Thymus (tissue), 11 donors: ENCODE results near the gene OR5B17. TPM values are rescaled to one million over a fixed set of nuclear protein-coding genes. Genes with fewer than 3 reads are reported as not detected.

Experiments used
- DNase-seq, 9 donors: peaks; one replicate each; pipeline ENCODE4 v3.0.0-alpha.2; 2013; ENCODE audit warnings: low spot score in 9 of 9, low read depth in 6 of 9, missing footprints in 1 of 9
- H3K27ac ChIP-seq, 2 donors: one replicate each; pipeline ENCODE4 v1.5.1; 2013; ENCODE audit warnings: control low read depth in 1 of 2, low read depth in 1 of 2, low read length in 1 of 2, mild to moderate bottlenecking in 1 of 2, moderate library complexity in 1 of 2
- H3K27me3 ChIP-seq, 2 donors: one replicate each; pipeline ENCODE4 v1.5.1; 2013; ENCODE audit warnings: low read length in 1 of 2; ENCODE audit not compliant: control insufficient read depth in 2 of 2, insufficient read depth in 1 of 2
- H3K36me3 ChIP-seq, 2 donors: one replicate each; pipeline ENCODE4 v1.5.1; 2013; ENCODE audit warnings: low read length in 1 of 2, mild to moderate bottlenecking in 1 of 2, moderate library complexity in 1 of 2; ENCODE audit not compliant: control insufficient read depth in 2 of 2, insufficient read depth in 2 of 2
- H3K4me1 ChIP-seq, 2 donors: one replicate each; pipeline ENCODE4 v1.5.1; 2013; ENCODE audit warnings: low read length in 2 of 2; ENCODE audit not compliant: control insufficient read depth in 2 of 2, insufficient read depth in 2 of 2
- H3K4me3 ChIP-seq, 2 donors: one replicate each; pipeline ENCODE4 v1.5.1; 2013; ENCODE audit warnings: low read length in 2 of 2, control low read depth in 1 of 2, mild to moderate bottlenecking in 1 of 2
- H3K9me3 ChIP-seq, 2 donors: one replicate each; pipeline ENCODE4 v1.5.1; 2013; ENCODE audit warnings: low read length in 1 of 2, mild to moderate bottlenecking in 1 of 2; ENCODE audit not compliant: control insufficient read depth in 2 of 2, insufficient read depth in 1 of 2
- WGBS: extraction: QIAGEN DNeasy Blood & Tissue Kit; methylation state at CpG from one replicate; pipeline ENCODE4 v1.1.7; 2013; 5-methylcytosine and 5-hydroxymethylcytosine counted together
- polyA plus RNA-seq: library from polyadenylated mRNA; stranded (reverse); fragments of 200-250 nt; gene quantifications from one replicate; pipeline ENCODE4 v1.2.3, GENCODE V29; 2013
- total RNA-seq: library from RNA; stranded (reverse); fragments of 120-200 nt; gene quantifications from one replicate; pipeline ENCODE4 v1.2.4, GENCODE V29; 2013
- donor health status: healthy.

OR5B17 gene
- total and polyA plus RNA-seq, 2 donors: not detected

DNA sequence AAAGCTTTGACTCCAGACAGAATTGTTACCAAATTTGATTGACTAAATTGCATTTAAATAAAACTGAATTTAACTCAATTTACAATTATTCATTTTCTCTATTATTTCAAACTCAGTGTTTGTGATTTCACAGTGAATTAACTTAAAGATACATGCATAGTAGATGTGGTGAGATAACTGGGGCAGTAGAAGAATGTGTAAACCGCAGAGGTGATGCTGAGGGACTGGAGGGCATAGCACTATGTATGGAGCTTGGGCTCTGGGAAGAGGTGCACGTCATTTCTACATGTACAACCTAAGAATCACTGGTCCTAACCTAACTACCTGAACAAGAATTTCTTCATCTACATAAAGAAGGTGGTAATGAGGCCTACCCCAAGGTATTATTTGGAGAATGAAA is 13.7 kb downstream of the OR5B17 start:
- H3K36me3 ChIP-seq: no peaks in the 10 kb centered on the region
- 47% methylated on average over 2 of the region's 2 CpGs for WGBS
- H3K27me3 ChIP-seq: no peaks in the 10 kb centered on the region
- H3K27ac ChIP-seq: no peak overlapping the region
- H3K4me1 ChIP-seq: no peaks in the 10 kb centered on the region
- no peak for DNase-seq
- no peaks in the 10 kb centered on the region for H3K9me3 ChIP-seq
- H3K4me3 ChIP-seq: no peak overlapping the region

DNA sequence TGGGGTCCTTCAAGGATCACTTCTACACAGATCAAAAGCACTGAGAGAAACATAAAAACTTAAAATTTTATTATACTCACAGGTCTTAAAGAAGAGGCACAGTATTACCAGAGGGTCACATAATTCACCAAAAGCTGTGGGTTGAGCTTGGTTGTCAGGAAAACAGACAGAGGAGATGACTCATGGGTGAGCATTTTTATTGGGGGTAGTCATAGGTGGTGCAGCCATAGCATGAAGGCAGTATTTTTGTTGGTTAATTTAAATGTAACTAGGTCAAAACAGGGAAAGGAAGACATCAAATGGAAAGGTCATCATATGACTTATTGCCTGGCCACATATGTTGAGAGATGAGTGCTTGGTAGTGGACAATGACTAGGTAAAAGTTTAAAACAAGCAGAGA is 24.2 kb downstream of the OR5B17 start:
- DNase-seq: no peak
- Histone ChIP-seq H3K9me3 (no peaks in the 10 kb centered on the region), H3K27ac (no peak overlapping the region), H3K4me1 (no peaks in the 10 kb centered on the region), H3K27me3 (no peaks in the 10 kb centered on the region), H3K36me3 (no peaks in the 10 kb centered on the region), H3K4me3 (no peak overlapping the region)

DNA sequence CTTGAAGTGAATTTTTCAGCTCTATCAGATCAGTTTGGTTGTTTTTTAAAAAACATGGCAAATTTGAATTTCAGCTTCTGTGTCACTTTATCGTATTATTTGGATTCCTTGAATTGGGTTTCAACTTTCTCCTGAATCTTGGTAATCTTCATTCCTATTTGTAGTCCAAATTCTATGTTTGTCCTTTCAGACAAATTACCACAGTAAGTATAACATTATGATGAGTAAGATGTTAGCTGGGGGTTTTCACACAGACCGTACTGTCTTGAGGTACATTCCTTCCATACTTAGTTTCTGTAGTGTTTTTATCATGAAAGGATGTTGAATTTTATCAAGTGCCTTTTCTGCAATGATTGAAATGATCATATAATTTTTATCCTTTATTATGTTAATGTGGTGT is 28.0 kb downstream of the OR5B17 start:
- Histone ChIP-seq H3K4me3 (no peak overlapping the region), H3K36me3 (no peaks in the 10 kb centered on the region), H3K27ac (no peak overlapping the region), H3K9me3 (no peaks in the 10 kb centered on the region), H3K27me3 (no peaks in the 10 kb centered on the region), H3K4me1 (no peaks in the 10 kb centered on the region)
- 94% methylated on average over 2 of the region's 2 CpGs for WGBS
- no peak for DNase-seq

DNA sequence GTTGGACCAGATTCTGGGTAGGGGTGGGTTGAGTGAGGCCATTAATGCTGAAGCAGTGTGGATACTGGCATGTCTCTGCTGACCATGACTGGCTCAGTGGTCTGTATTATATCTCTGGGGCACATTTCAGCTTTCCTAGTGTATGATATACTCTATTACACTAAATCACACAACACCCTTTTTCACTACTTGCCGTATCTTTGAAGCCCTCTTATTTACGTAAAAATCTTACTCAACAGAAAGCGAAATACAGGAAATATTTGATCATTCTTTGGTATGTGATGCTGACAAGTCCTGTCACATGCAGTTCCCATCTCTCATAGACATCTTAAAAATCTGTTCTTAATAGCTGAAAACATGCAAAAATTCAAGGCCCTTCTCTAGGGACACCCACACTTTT is 40.3 kb downstream of the OR5B17 start:
- no peaks in the 10 kb centered on the region for H3K36me3 ChIP-seq
- no peak for DNase-seq
- no peaks in the 10 kb centered on the region for H3K4me1 ChIP-seq
- H3K4me3 ChIP-seq: no peak overlapping the region
- H3K27me3 ChIP-seq: no peaks in the 10 kb centered on the region
- H3K9me3 ChIP-seq: no peaks in the 10 kb centered on the region
- no peak overlapping the region for H3K27ac ChIP-seq
- 55% methylated on average over 3 of the region's 3 CpGs for WGBS

DNA sequence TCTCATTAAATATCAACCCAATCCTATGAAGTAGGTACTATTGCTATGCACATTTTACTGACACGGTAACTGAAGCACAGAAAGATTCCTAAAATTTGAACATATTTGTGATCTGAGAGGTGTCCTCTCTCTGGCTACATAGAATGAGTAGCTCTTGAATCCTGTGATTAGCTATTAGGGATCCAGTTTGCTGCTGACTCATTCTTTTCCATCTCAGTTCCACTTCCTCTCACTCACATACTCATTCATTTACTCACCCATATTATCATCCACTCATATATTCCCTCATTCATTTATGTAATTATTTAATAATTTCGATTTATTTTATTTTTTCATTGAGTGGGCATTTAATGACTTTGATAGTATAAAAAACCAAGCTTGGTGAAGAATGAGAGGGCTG is 42.7 kb downstream of the OR5B17 start:
- Histone ChIP-seq H3K9me3 (no peaks in the 10 kb centered on the region), H3K27ac (no peak overlapping the region), H3K4me3 (no peak overlapping the region), H3K36me3 (no peaks in the 10 kb centered on the region), H3K4me1 (no peaks in the 10 kb centered on the region), H3K27me3 (no peaks in the 10 kb centered on the region)
- WGBS: 89% methylated on average over 2 of the region's 2 CpGs
- no peak for DNase-seq

Other genes with a start within 250 kb of the OR5B17 start
- gene OR9I1, start 233.5 kb downstream of the OR5B17 start, total RNA-seq: not detected
- gene OR9I1, start 233.5 kb downstream of the OR5B17 start, polyA plus RNA-seq: not detected
- gene OR9Q2, start 170.0 kb downstream of the OR5B17 start, total RNA-seq: not detected
- not detected for gene OR9Q2, start 170.0 kb downstream of the OR5B17 start, polyA plus RNA-seq
- gene OR1S2, start 154.9 kb downstream of the OR5B17 start, total RNA-seq: not detected
- 0.07 TPM for gene OR1S2, start 154.9 kb downstream of the OR5B17 start, polyA plus RNA-seq
- gene OR1S1, start 146.3 kb downstream of the OR5B17 start, total RNA-seq: not detected
- gene OR1S1, start 146.3 kb downstream of the OR5B17 start, polyA plus RNA-seq: not detected
- gene OR10Q1, start 130.2 kb downstream of the OR5B17 start, total RNA-seq: not detected
- not detected for gene OR10Q1, start 130.2 kb downstream of the OR5B17 start, polyA plus RNA-seq
- not detected for gene OR10W1, start 90.8 kb downstream of the OR5B17 start, total RNA-seq
- 0.02 TPM for gene OR10W1, start 90.8 kb downstream of the OR5B17 start, polyA plus RNA-seq
- not detected for gene OR5B3, start 47.8 kb upstream of the OR5B17 start, total RNA-seq
- not detected for gene OR5B3, start 47.8 kb upstream of the OR5B17 start, polyA plus RNA-seq
- gene OR5B2, start 69.1 kb upstream of the OR5B17 start, total RNA-seq: 0.09 TPM
- 0.02 TPM for gene OR5B2, start 69.1 kb upstream of the OR5B17 start, polyA plus RNA-seq
- not detected for gene OR5B12, start 83.2 kb upstream of the OR5B17 start, total RNA-seq
- 0.07 TPM for gene OR5B12, start 83.2 kb upstream of the OR5B17 start, polyA plus RNA-seq
- gene OR5B21, start 149.0 kb upstream of the OR5B17 start, total RNA-seq: not detected
- gene OR5B21, start 149.0 kb upstream of the OR5B17 start, polyA plus RNA-seq: not detected
- 67.5 TPM for gene LPXN, start 216.8 kb upstream of the OR5B17 start, total RNA-seq
- gene LPXN, start 216.8 kb upstream of the OR5B17 start, polyA plus RNA-seq: 58.8 TPM
- gene ZFP91, start 220.0 kb upstream of the OR5B17 start, total RNA-seq: 35.8 TPM
- gene ZFP91, start 220.0 kb upstream of the OR5B17 start, polyA plus RNA-seq: 20.2 TPM